Measurements from ENCODE around the gene MAGI3. TPM values are rescaled to one million over a fixed set of nuclear protein-coding genes. Genes with fewer than 3 reads are reported as not detected.

The MAGI3 gene
- total and polyA plus RNA-seq, 4 donors, result 3.0 to 28.8 (median 7.5) TPM

GRCh38 chr1:113375878-113376277 lies 14.4 kb upstream of the MAGI3 start:
- Histone ChIP-seq H3K27me3 (ENCODE audit: control insufficient read depth in 4 of 4, insufficient read depth in 4 of 4, low read length in 3 of 4) (no peaks in the 10 kb centered on the region), H3K9ac (ENCODE audit: low read depth in 1 of 2, low read length in 2 of 2) (no peak overlapping the region), H3K27ac (ENCODE audit: low read depth in 1 of 2, low read length in 2 of 2) (no peak overlapping the region), H3K4me3 (ENCODE audit: low read depth in 1 of 3, low read length in 3 of 3) (no peak overlapping the region), H3K4me1 (ENCODE audit: control insufficient read depth in 4 of 4, insufficient read depth in 4 of 4, low read length in 3 of 4) (no peaks in the 10 kb centered on the region), H3K36me3 (ENCODE audit: control insufficient read depth in 4 of 4, insufficient read depth in 3 of 4, low read depth in 1 of 4, low read length in 3 of 4) (no peaks in the 10 kb centered on the region), H3K9me3 (ENCODE audit: control insufficient read depth in 4 of 4, low read length in 3 of 4) (no peaks in the 10 kb centered on the region)
- no peak for DNase-seq (ENCODE audit: low spot score)
- TF ChIP-seq GABPA (IDR thresholded peaks at IDR 0.05 in 1 of 2, conservative IDR thresholded peaks at IDR 0.05 in 1 of 2) (no peak), HNF4G (IDR thresholded peaks at IDR 0.05) (no peak)
- TF ChIP-seq, protein P1, sequence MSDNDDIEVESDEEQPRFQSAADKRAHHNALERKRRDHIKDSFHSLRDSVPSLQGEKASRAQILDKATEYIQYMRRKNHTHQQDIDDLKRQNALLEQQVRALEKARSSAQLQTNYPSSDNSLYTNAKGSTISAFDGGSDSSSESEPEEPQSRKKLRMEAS (IDR thresholded peaks at IDR 0.05), result no peak
- 76% methylated on average over 5 of the region's 5 CpGs for WGBS

GRCh38 chr1:113380075-113380474 lies 10.2 kb upstream of the MAGI3 start:
- Histone ChIP-seq H3K27me3 (ENCODE audit: control insufficient read depth in 4 of 4, insufficient read depth in 4 of 4, low read length in 3 of 4) (no peaks in the 10 kb centered on the region), H3K9ac (ENCODE audit: low read depth in 1 of 2, low read length in 2 of 2) (no peak overlapping the region), H3K9me3 (ENCODE audit: control insufficient read depth in 4 of 4, low read length in 3 of 4) (no peaks in the 10 kb centered on the region), H3K4me3 (ENCODE audit: low read depth in 1 of 3, low read length in 3 of 3) (no peak overlapping the region), H3K4me1 (ENCODE audit: control insufficient read depth in 4 of 4, insufficient read depth in 4 of 4, low read length in 3 of 4) (no peaks in the 10 kb centered on the region), H3K27ac (ENCODE audit: low read depth in 1 of 2, low read length in 2 of 2) (no peak overlapping the region), H3K36me3 (ENCODE audit: control insufficient read depth in 4 of 4, insufficient read depth in 3 of 4, low read depth in 1 of 4, low read length in 3 of 4) (no peaks in the 10 kb centered on the region)
- no peak for TF ChIP-seq FOXA1 (IDR thresholded peaks at IDR 0.05)
- no peak for TF ChIP-seq RXRA (IDR thresholded peaks at IDR 0.05)
- no peak for TF ChIP-seq RAD21 (IDR thresholded peaks at IDR 0.05)
- TF ChIP-seq, protein P2, sequence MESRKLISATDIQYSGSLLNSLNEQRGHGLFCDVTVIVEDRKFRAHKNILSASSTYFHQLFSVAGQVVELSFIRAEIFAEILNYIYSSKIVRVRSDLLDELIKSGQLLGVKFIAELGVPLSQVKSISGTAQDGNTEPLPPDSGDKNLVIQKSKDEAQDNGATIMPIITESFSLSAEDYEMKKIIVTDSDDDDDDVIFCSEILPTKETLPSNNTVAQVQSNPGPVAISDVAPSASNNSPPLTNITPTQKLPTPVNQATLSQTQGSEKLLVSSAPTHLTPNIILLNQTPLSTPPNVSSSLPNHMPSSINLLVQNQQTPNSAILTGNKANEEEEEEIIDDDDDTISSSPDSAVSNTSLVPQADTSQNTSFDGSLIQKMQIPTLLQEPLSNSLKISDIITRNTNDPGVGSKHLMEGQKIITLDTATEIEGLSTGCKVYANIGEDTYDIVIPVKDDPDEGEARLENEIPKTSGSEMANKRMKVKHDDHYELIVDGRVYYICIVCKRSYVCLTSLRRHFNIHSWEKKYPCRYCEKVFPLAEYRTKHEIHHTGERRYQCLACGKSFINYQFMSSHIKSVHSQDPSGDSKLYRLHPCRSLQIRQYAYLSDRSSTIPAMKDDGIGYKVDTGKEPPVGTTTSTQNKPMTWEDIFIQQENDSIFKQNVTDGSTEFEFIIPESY (IDR thresholded peaks at IDR 0.05), result no peak
- TF ChIP-seq HNF4G (IDR thresholded peaks at IDR 0.05), result no peak
- TF ChIP-seq, protein P3, sequence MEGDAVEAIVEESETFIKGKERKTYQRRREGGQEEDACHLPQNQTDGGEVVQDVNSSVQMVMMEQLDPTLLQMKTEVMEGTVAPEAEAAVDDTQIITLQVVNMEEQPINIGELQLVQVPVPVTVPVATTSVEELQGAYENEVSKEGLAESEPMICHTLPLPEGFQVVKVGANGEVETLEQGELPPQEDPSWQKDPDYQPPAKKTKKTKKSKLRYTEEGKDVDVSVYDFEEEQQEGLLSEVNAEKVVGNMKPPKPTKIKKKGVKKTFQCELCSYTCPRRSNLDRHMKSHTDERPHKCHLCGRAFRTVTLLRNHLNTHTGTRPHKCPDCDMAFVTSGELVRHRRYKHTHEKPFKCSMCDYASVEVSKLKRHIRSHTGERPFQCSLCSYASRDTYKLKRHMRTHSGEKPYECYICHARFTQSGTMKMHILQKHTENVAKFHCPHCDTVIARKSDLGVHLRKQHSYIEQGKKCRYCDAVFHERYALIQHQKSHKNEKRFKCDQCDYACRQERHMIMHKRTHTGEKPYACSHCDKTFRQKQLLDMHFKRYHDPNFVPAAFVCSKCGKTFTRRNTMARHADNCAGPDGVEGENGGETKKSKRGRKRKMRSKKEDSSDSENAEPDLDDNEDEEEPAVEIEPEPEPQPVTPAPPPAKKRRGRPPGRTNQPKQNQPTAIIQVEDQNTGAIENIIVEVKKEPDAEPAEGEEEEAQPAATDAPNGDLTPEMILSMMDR (IDR thresholded peaks at IDR 0.05; ENCODE audit: low read depth, low read length, missing input control), result no peak
- no peak for TF ChIP-seq GABPA (IDR thresholded peaks at IDR 0.05 in 1 of 2, conservative IDR thresholded peaks at IDR 0.05 in 1 of 2)
- no peak for TF ChIP-seq YY1 (IDR thresholded peaks at IDR 0.05)
- no peak for TF ChIP-seq EGR1 (IDR thresholded peaks at IDR 0.05; ENCODE audit: low read depth in 2 of 2)
- no peak for TF ChIP-seq SP1 (IDR thresholded peaks at IDR 0.05)
- TF ChIP-seq FOXA2 (IDR thresholded peaks at IDR 0.05), result no peak
- no peak for TF ChIP-seq TAF1 (conservative IDR thresholded peaks at IDR 0.05)
- TF ChIP-seq, protein P1 (IDR thresholded peaks at IDR 0.05), result no peak
- no peak for TF ChIP-seq HNF4A (conservative IDR thresholded peaks at IDR 0.05)
- TF ChIP-seq REST (IDR thresholded peaks at IDR 0.05), result no peak
- TF ChIP-seq NR2F2 (IDR thresholded peaks at IDR 0.05), result no peak
- TF ChIP-seq JUND (IDR thresholded peaks at IDR 0.05), result no peak
- TF ChIP-seq, protein P4, sequence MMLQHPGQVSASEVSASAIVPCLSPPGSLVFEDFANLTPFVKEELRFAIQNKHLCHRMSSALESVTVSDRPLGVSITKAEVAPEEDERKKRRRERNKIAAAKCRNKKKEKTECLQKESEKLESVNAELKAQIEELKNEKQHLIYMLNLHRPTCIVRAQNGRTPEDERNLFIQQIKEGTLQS (IDR thresholded peaks at IDR 0.05), result no peak
- no peak for DNase-seq (ENCODE audit: low spot score)
- 93% methylated on average over 3 of the region's 3 CpGs for WGBS

Data from liver (tissue), 9 donors.